HEK293T (cell line): ENCODE results near the gene SERPIND1.

ENCODE experiments used
- CTCF ChIA-PET: fragments of 350-600 bp; formaldehyde crosslinking; extraction: SDS; loops from one replicate; lab custom pipeline; 2021; ENCODE audit warnings: antibody characterized with exemption, inconsistent platforms; lab: Yijun Ruan, JAX
- POLR2A ChIA-PET: fragments of 350-600 bp; formaldehyde crosslinking; extraction: SDS; loops from one replicate; lab custom pipeline; 2020; ENCODE audit warnings: antibody characterized with exemption, inconsistent platforms; lab: Yijun Ruan, JAX
- DNase-seq: peaks from one replicate; pipeline ENCODE4 v3.0.0; 2012; ENCODE audit warnings: mixed read lengths; ENCODE audit errors: extremely low spot score
- ARNT ChIP-seq: fragments of 450-650 bp; IDR thresholded peaks from 2 replicates; pipeline ENCODE4 v1.6.1; 2017; ENCODE audit warnings: mild to moderate bottlenecking
- BHLHE40 ChIP-seq: fragments of 450-650 bp; IDR thresholded peaks from 2 replicates; pipeline ENCODE4 v1.6.1; 2016; ENCODE audit warnings: mild to moderate bottlenecking, moderate library complexity, borderline replicate concordance
- CTBP1 ChIP-seq: fragments of 450-650 bp; IDR thresholded peaks from 2 replicates; pipeline ENCODE4 v1.6.1; 2016; ENCODE audit warnings: borderline replicate concordance
- ELF4 ChIP-seq: fragments of 450-650 bp; IDR thresholded peaks from 2 replicates; pipeline ENCODE4 v1.6.1; 2017; ENCODE audit warnings: antibody characterized with exemption
- FOXA1 ChIP-seq: fragments of 450-650 bp; IDR thresholded peaks from 2 replicates; pipeline ENCODE4 v1.6.1; 2016; ENCODE audit warnings: mild to moderate bottlenecking
- FOXK2 ChIP-seq: fragments of 450-650 bp; IDR thresholded peaks from 2 replicates; pipeline ENCODE4 v1.6.1; 2016; ENCODE audit warnings: mild to moderate bottlenecking
- FOXM1 ChIP-seq: fragments of 450-650 bp; IDR thresholded peaks from 2 replicates; pipeline ENCODE4 v1.6.1; 2017; ENCODE audit warnings: mild to moderate bottlenecking, borderline replicate concordance
- HDGF ChIP-seq: fragments of 450-650 bp; IDR thresholded peaks from 2 replicates; pipeline ENCODE4 v1.6.1; 2017; ENCODE audit warnings: antibody characterized with exemption, borderline replicate concordance
- L3MBTL2 ChIP-seq: fragments of 450-650 bp; conservative IDR thresholded peaks from 2 replicates; pipeline ENCODE4 v1.6.1; 2016; ENCODE audit warnings: mild to moderate bottlenecking
- LEF1 ChIP-seq: fragments of 450-650 bp; IDR thresholded peaks from 2 replicates; pipeline ENCODE4 v1.6.1; 2017; ENCODE audit warnings: mild to moderate bottlenecking, borderline replicate concordance
- NFRKB ChIP-seq: fragments of 450-650 bp; IDR thresholded peaks from 2 replicates; pipeline ENCODE4 v1.6.1; 2016; ENCODE audit warnings: mild to moderate bottlenecking, moderate library complexity
- PKNOX1 ChIP-seq: fragments of 450-650 bp; IDR thresholded peaks from 2 replicates; pipeline ENCODE4 v1.6.1; 2016
- SP1 ChIP-seq: fragments of 450-650 bp; IDR thresholded peaks from 2 replicates; pipeline ENCODE4 v1.6.1; 2017
- SUZ12 ChIP-seq: fragments of 450-650 bp; IDR thresholded peaks from 2 replicates; pipeline ENCODE4 v1.6.1; 2016; ENCODE audit warnings: mild to moderate bottlenecking
- TARDBP ChIP-seq: fragments of 450-650 bp; IDR thresholded peaks from 2 replicates; pipeline ENCODE4 v1.6.1; 2016
- ZNF384 ChIP-seq: fragments of 450-650 bp; IDR thresholded peaks from 2 replicates; pipeline ENCODE4 v1.6.1; 2016

Gene SERPIND1

GRCh38 chr22:20752873-20753272, 21.0 kb upstream of the SERPIND1 start:
- TF ChIP-seq BHLHE40 (no peak), TARDBP (no peak), PKNOX1 (no peak), NFRKB (no peak), ELF4 (no peak), ZNF384 (no peak), FOXA1 (no peak), LEF1 (no peak), L3MBTL2 (no peak), FOXM1 (no peak), ARNT (no peak), SUZ12 (no peak), CTBP1 (no peak), SP1 (no peak), FOXK2 (no peak), HDGF (no peak)
- ChIA-PET CTCF (interaction anchor here (1.0 kb wide), 1 partner anchor 11 kb away, joined by 3 read pairs; no protein-coding TSS in a partner anchor), POLR2A (no interaction called here)
- DNase-seq, result no peak

DNA sequence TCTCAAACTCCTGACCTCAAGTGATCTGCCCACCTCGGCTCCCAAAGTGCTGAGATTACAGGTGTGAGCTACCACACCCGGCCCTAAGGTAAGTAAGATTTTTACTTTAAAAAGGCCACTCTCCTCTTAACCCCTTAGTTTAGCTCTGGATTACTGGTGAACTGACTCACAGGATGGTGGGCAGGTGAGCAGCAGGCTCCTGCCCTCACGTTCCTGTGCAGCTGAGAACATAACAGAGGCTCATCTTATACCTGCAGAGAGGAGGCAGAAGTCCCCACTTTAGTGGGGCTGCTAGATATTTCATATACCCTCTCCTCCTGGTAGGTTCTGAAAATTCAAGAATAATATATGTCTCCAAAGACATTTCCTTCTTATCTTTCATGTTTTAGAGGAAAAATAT, 17.1 kb upstream of the SERPIND1 start:
- POLR2A ChIA-PET, result no interaction called here
- CTCF ChIA-PET, result interaction anchor here (1.6 kb wide), 1 partner anchor 27 kb away, joined by 4 read pairs; no protein-coding TSS in a partner anchor

GRCh38 chr22:20758688-20759087, 15.2 kb upstream of the SERPIND1 start:
- no peak for DNase-seq
- ChIA-PET CTCF (interaction anchor here (0.6 to 1.5 kb wide), 2 partner anchors 19 to 26 kb away, joined by 3 to 5 read pairs; no protein-coding TSS in a partner anchor), POLR2A (no interaction called here)
- no peak for TF ChIP-seq ARNT
- no peak for TF ChIP-seq ZNF384
- TF ChIP-seq L3MBTL2, result no peak
- TF ChIP-seq CTBP1, result no peak

More for the DNA sequence above, 17.1 kb upstream of the SERPIND1 start:
- TF ChIP-seq L3MBTL2 (no peak), BHLHE40 (no peak), FOXM1 (no peak), ARNT (no peak), HDGF (no peak), TARDBP (no peak), LEF1 (no peak), FOXK2 (no peak), ZNF384 (no peak), FOXA1 (no peak), PKNOX1 (no peak), ELF4 (no peak)
- DNase-seq, result no peak

- CTCF ChIA-PET, result no interaction called here
- no peak for DNase-seq
- TF ChIP-seq ARNT (no peak), SP1 (no peak), L3MBTL2 (no peak), FOXA1 (no peak), FOXK2 (no peak), ZNF384 (no peak), LEF1 (no peak), SUZ12 (no peak), HDGF (no peak), FOXM1 (no peak), PKNOX1 (no peak), BHLHE40 (no peak), NFRKB (no peak), TARDBP (no peak), ELF4 (no peak), CTBP1 (no peak)
- POLR2A ChIA-PET, result no interaction called here
Observed at GRCh38 chr22:20760084-20760483, 13.8 kb upstream of the SERPIND1 start.

DNA sequence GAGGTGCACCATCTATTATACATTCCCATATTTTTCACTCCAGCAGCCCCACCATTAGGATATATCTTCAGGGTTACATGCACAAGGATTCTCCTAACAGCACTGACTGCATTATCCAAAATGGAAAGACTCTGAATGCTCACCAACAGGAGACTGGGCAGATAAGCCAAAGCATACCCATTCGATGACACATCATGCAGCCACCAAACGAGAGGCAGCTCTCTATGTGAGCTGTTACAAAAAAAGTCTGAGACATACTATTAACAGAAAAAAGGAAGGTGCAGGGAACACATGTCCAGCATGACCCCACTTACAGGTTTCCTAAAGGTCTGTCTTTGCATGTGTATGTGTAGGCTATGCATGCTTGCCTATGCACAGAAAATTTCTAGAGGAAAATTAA, 12.4 kb upstream of the SERPIND1 start:
- ChIA-PET POLR2A (no interaction called here), CTCF (no interaction called here)
- TF ChIP-seq LEF1, result no peak
- no peak for TF ChIP-seq NFRKB
- no peak for TF ChIP-seq CTBP1
- no peak for TF ChIP-seq HDGF
- TF ChIP-seq ELF4, result no peak
- no peak for TF ChIP-seq L3MBTL2
- TF ChIP-seq BHLHE40, result no peak
- no peak for TF ChIP-seq ZNF384
- TF ChIP-seq FOXM1, result no peak
- no peak for TF ChIP-seq FOXA1
- no peak for TF ChIP-seq ARNT
- TF ChIP-seq TARDBP, result no peak
- no peak for TF ChIP-seq FOXK2
- TF ChIP-seq SUZ12, result no peak
- TF ChIP-seq SP1, result no peak
- no peak for DNase-seq

GRCh38 chr22:20762233-20762796, 11.6 kb upstream of the SERPIND1 start:
- no peak for DNase-seq
- ChIA-PET POLR2A (no interaction called here), CTCF (no interaction called here)
- no peak for TF ChIP-seq TARDBP
- TF ChIP-seq SUZ12, result no peak
- no peak for TF ChIP-seq ZNF384
- no peak for TF ChIP-seq NFRKB
- no peak for TF ChIP-seq FOXK2
- no peak for TF ChIP-seq FOXA1
- no peak for TF ChIP-seq BHLHE40
- no peak for TF ChIP-seq ARNT
- no peak for TF ChIP-seq ELF4
- TF ChIP-seq L3MBTL2, result no peak
- no peak for TF ChIP-seq HDGF
- TF ChIP-seq SP1, result no peak
- no peak for TF ChIP-seq FOXM1
- TF ChIP-seq LEF1, result no peak
- no peak for TF ChIP-seq PKNOX1
- no peak for TF ChIP-seq CTBP1
